ENCODE results near the gene ATP6V1F. TPM values are rescaled to one million over a fixed set of nuclear protein-coding genes. Genes with fewer than 3 reads are reported as not detected.
"Not testable (repeated sequence)": the region's sequence is repeated elsewhere in the genome, so short reads cannot be mapped to it uniquely, and the experiment has no call there.

The ATP6V1F gene
- total and polyA plus RNA-seq, 10 donors, result 78.3 to 285 (median 91.5) TPM

GRCh38 chr7:128912281-128912680 lies 49.6 kb downstream of the ATP6V1F start:
- no peaks in the 10 kb centered on the region for H3K9me3 ChIP-seq
- 72 to 89% (median 79%) methylated on average over 3 of the region's 3 CpGs for WGBS, 5 donors
- no peaks in the 10 kb centered on the region for H3K36me3 ChIP-seq
- intact Hi-C loops (cut with DNase I; ENCODE audit: low total_unique reads), result no loop called here
- peaks cover 3 to 45% (median 21%) of the 10 kb centered on the region in 6 donors for H3K4me1 ChIP-seq
- peaks cover 0 to 87% (median 44%) of the 10 kb centered on the region in 7 donors for H3K27me3 ChIP-seq (replicated peaks in 1 of 7)
- no peak overlapping the region for H3K27ac ChIP-seq
- DNase-seq, result peak; percentile 38
- no peak for TF ChIP-seq POLR2A (IDR thresholded peaks at IDR 0.05)
- no peak overlapping the region for H3K4me3 ChIP-seq

- H3K36me3 ChIP-seq; intact Hi-C loops (cut with DNase I; ENCODE audit: low total_unique reads); H3K9me3 ChIP-seq; H3K27ac ChIP-seq; H3K4me3 ChIP-seq: not testable (repeated sequence)
- peaks cover 0 to 81% (median 44%) of the 10 kb centered on the region in 7 donors for H3K27me3 ChIP-seq (replicated peaks in 1 of 7)
- H3K4me1 ChIP-seq, result peaks cover 3 to 45% (median 21%) of the 10 kb centered on the region in 6 donors
- 83 to 95% (median 85%) methylated on average over 3 to 9 of the region's 20 CpGs; no CpG with 5 or more reads in 1 of the 5 donors for WGBS, 5 donors
- peak; percentile 33 for DNase-seq
Observed at GRCh38 chr7:128912709-128913495, 50.2 kb downstream of the ATP6V1F start.

- Histone ChIP-seq H3K4me1 (peaks cover 3 to 45% (median 21%) of the 10 kb centered on the region in 6 donors), H3K9me3 (no peaks in the 10 kb centered on the region), H3K27me3 (replicated peaks in 1 of 7) (peaks cover 0 to 69% (median 44%) of the 10 kb centered on the region in 7 donors), H3K36me3 (no peaks in the 10 kb centered on the region), H3K4me3 (no peak overlapping the region), H3K27ac (no peak overlapping the region)
- 67 to 87% (median 85%) methylated on average over 4 to 10 of the region's 10 CpGs for WGBS, 5 donors
- TF ChIP-seq CTCF (IDR thresholded peaks at IDR 0.05 in 8 of 11, conservative IDR thresholded peaks at IDR 0.05 in 3 of 11) (no peak), POLR2AphosphoS5 (IDR thresholded peaks at IDR 0.05) (no peak), POLR2A (IDR thresholded peaks at IDR 0.05) (no peak)
- intact Hi-C loops (cut with DNase I; ENCODE audit: low total_unique reads), result no loop called here
- peak; percentile 65 for DNase-seq
Observed at GRCh38 chr7:128913870-128914565, 51.4 kb downstream of the ATP6V1F start.

- Histone ChIP-seq H3K27ac (no peak overlapping the region), H3K9me3 (no peaks in the 10 kb centered on the region), H3K36me3 (no peaks in the 10 kb centered on the region), H3K4me1 (peaks cover 3 to 41% (median 21%) of the 10 kb centered on the region in 6 donors), H3K4me3 (peak overlapping the region in 3 of 8 donors; percentile 21 to 61 (median 34)), H3K27me3 (replicated peaks in 1 of 7) (peaks cover 0 to 63% (median 41%) of the 10 kb centered on the region in 7 donors)
- no peak for TF ChIP-seq CTCF (IDR thresholded peaks at IDR 0.05 in 8 of 11, conservative IDR thresholded peaks at IDR 0.05 in 3 of 11)
- TF ChIP-seq POLR2A (IDR thresholded peaks at IDR 0.05), result no peak
- no peak for TF ChIP-seq POLR2AphosphoS5 (IDR thresholded peaks at IDR 0.05)
- DNase-seq, result peak; percentile 77
- intact Hi-C loops (cut with DNase I; ENCODE audit: low total_unique reads), result no loop called here
- WGBS, 5 donors, result 28 to 47% (median 30%) methylated on average over 10 to 11 of the region's 11 CpGs
Observed at GRCh38 chr7:128914566-128915151, 52.0 kb downstream of the ATP6V1F start.

Measured in spleen (tissue), 11 donors.